Measurements from ENCODE around the gene PACRGL.

The PACRGL gene

GRCh38 chr4:20683766-20684165, 16.5 kb upstream of the PACRGL start:
- DNase-seq (ENCODE audit: low read depth), result no peak
- TF ChIP-seq CTCF (IDR thresholded peaks at IDR 0.05; ENCODE audit: insufficient read depth, low read depth, low read length, missing control alignments), result no peak
- H3K4me3 ChIP-seq (ENCODE audit: low read depth, low read length), result no peak overlapping the region

- H3K4me3 ChIP-seq (ENCODE audit: low read depth, low read length), result no peak overlapping the region
- DNase-seq (ENCODE audit: low read depth), result peak; percentile 11
- TF ChIP-seq CTCF (IDR thresholded peaks at IDR 0.05; ENCODE audit: insufficient read depth, low read depth, low read length, missing control alignments), result peak; percentile 34
Observed at GRCh38 chr4:20684852-20685763, 15.2 kb upstream of the PACRGL start.

GRCh38 chr4:20687864-20688263, 12.4 kb upstream of the PACRGL start:
- no peak overlapping the region for H3K4me3 ChIP-seq (ENCODE audit: low read depth, low read length)
- DNase-seq (ENCODE audit: low read depth), result no peak
- TF ChIP-seq CTCF (IDR thresholded peaks at IDR 0.05; ENCODE audit: insufficient read depth, low read depth, low read length, missing control alignments), result no peak

- DNase-seq (ENCODE audit: low read depth), result no peak
- TF ChIP-seq CTCF (IDR thresholded peaks at IDR 0.05; ENCODE audit: insufficient read depth, low read depth, low read length, missing control alignments), result no peak
- no peak overlapping the region for H3K4me3 ChIP-seq (ENCODE audit: low read depth, low read length)
Observed at GRCh38 chr4:20696815-20697214, 3.4 kb upstream of the PACRGL start.

GRCh38 chr4:20698382-20698781, 1.9 kb upstream of the PACRGL start:
- DNase-seq (ENCODE audit: low read depth), result no peak
- no peak overlapping the region for H3K4me3 ChIP-seq (ENCODE audit: low read depth, low read length)
- TF ChIP-seq CTCF (IDR thresholded peaks at IDR 0.05; ENCODE audit: insufficient read depth, low read depth, low read length, missing control alignments), result no peak

- no peak for DNase-seq (ENCODE audit: low read depth)
- no peak for TF ChIP-seq CTCF (IDR thresholded peaks at IDR 0.05; ENCODE audit: insufficient read depth, low read depth, low read length, missing control alignments)
- H3K4me3 ChIP-seq (ENCODE audit: low read depth, low read length), result no peak overlapping the region
Observed at GRCh38 chr4:20698820-20699219, 1.4 kb upstream of the PACRGL start.

- TF ChIP-seq CTCF (IDR thresholded peaks at IDR 0.05; ENCODE audit: insufficient read depth, low read depth, low read length, missing control alignments), result no peak
- DNase-seq (ENCODE audit: low read depth), result no peak
- H3K4me3 ChIP-seq (ENCODE audit: low read depth, low read length), result no peak overlapping the region
Observed at GRCh38 chr4:20711335-20711734, 11.1 kb downstream of the PACRGL start.

All from GM12865 (cell line).